ENCODE results near the gene ACAD10. TPM values are rescaled to one million over a fixed set of nuclear protein-coding genes. Genes with fewer than 3 reads are reported as not detected.

Gene ACAD10
- total RNA-seq, 1 donor from 2014 or later = 16.9 TPM

DNA sequence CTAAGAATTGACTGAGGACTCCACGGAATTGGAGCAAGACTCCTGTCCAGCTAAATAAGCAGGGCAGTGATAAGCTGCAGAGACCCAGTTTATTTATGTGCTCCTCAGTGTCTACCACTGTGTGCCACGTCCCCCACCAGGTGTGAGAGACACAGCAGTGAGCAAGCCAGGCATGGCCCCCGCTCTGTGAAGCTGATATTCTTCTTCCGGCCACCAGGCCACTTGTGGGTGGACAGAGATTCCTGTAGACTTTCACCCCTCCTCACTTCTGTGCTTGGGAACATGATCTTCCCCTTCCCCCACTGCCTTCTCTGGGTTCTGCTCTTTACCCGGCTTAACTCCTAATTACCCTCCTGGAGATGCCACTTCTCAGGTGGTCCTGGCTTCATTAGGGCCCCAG, 21.4 kb upstream of the ACAD10 start:
- H3K79me2 ChIP-seq (ENCODE audit: insufficient read depth, low read length) = peaks cover 2% of the 10 kb centered on the region
- DNase-seq (ENCODE audit: low read depth) (no peak), FAIRE-seq (no peak)
- H3K4me2 ChIP-seq (ENCODE audit: low read length) = no peak overlapping the region
- no peaks in the 10 kb centered on the region for H3K9me3 ChIP-seq (ENCODE audit: insufficient read depth, low read depth, low read length)
- no peak overlapping the region for H3K9ac ChIP-seq (ENCODE audit: low read length)
- H3K4me1 Mint-ChIP-seq (ENCODE audit: low read depth, unreplicated experiment) = peaks cover 16% of the 10 kb centered on the region
- no peaks in the 10 kb centered on the region for H3K4me1 ChIP-seq (ENCODE audit: insufficient read depth, low read length)
- H3K36me3 ChIP-seq (ENCODE audit: insufficient read depth, low read length) = peaks cover 41% of the 10 kb centered on the region
- no peak overlapping the region for H3K27ac ChIP-seq (ENCODE audit: low read depth, low read length)
- H3K27ac Mint-ChIP-seq (ENCODE audit: unreplicated experiment) = no peak overlapping the region
- H3K4me3 Mint-ChIP-seq (ENCODE audit: unreplicated experiment) = no peak overlapping the region
- no peaks in the 10 kb centered on the region for H3K27me3 Mint-ChIP-seq (ENCODE audit: low read depth, unreplicated experiment)
- H2AFZ ChIP-seq (ENCODE audit: low read depth, low read length) = no peak overlapping the region
- no peaks in the 10 kb centered on the region for H3K27me3 ChIP-seq (ENCODE audit: insufficient read depth, low read length)
- no peak for TF ChIP-seq EZH2 (IDR thresholded peaks at IDR 0.05; ENCODE audit: insufficient read depth, low read length)
- TF ChIP-seq, protein P1, sequence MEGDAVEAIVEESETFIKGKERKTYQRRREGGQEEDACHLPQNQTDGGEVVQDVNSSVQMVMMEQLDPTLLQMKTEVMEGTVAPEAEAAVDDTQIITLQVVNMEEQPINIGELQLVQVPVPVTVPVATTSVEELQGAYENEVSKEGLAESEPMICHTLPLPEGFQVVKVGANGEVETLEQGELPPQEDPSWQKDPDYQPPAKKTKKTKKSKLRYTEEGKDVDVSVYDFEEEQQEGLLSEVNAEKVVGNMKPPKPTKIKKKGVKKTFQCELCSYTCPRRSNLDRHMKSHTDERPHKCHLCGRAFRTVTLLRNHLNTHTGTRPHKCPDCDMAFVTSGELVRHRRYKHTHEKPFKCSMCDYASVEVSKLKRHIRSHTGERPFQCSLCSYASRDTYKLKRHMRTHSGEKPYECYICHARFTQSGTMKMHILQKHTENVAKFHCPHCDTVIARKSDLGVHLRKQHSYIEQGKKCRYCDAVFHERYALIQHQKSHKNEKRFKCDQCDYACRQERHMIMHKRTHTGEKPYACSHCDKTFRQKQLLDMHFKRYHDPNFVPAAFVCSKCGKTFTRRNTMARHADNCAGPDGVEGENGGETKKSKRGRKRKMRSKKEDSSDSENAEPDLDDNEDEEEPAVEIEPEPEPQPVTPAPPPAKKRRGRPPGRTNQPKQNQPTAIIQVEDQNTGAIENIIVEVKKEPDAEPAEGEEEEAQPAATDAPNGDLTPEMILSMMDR (IDR thresholded peaks at IDR 0.05; ENCODE audit: insufficient read depth, low read depth, low read length) = no peak
- H3K36me3 Mint-ChIP-seq (ENCODE audit: low read depth, unreplicated experiment) = peaks cover 9% of the 10 kb centered on the region
- peaks cover 3% of the 10 kb centered on the region for H4K20me1 ChIP-seq (ENCODE audit: insufficient read depth, low read length)
- H3K4me3 ChIP-seq (ENCODE audit: insufficient read depth, low read depth, low read length) = no peak overlapping the region
- H3K9me3 Mint-ChIP-seq (ENCODE audit: unreplicated experiment) = no peaks in the 10 kb centered on the region

DNA sequence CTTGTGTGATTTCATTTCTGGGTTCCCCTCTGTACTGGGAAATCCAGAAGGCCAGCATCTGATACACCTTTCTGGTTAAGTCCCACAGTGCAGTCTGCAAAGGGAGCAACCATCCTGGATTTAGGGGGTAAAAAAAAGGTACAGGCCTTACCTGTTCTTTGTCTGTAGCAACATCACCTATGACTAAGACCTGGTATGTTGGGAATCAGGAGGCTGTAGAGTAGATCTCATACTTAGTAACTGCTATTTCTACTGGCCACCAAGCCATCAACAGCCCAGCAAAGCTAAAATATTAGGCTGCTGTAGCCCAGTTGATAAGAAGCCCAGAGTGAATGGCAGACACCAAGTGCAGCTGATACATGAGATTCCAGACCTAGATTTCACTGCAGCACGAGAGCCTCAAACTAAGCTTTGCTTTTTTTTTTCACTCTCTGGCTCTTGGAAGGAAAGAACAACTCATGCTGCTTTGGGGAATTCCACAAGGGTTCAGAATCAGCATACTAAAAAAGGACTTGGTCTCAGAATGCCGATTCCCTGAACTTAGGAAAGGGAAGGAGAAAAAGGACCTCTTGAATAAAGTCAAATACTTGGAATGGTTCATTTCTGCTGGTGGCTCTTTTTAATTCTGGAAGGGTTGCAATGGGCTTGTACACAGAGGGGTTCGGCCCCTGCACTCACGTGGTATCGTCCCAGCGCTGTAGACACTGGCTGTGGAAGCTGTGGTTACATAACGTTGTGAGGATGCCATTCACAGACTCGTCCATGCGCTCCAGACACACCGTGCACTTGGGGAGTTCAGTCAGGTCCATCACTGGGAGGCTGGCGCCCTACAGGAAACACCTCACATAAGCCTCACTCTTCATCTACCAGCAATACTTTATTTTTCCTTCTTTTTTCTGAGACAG, 20.6 kb upstream of the ACAD10 start:
- Mint-ChIP-seq H3K36me3 (ENCODE audit: low read depth, unreplicated experiment) (peaks cover 9% of the 10 kb centered on the region), H3K4me3 (ENCODE audit: unreplicated experiment) (no peak overlapping the region), H3K4me1 (ENCODE audit: low read depth, unreplicated experiment) (peaks cover 16% of the 10 kb centered on the region), H3K27ac (ENCODE audit: unreplicated experiment) (no peak overlapping the region), H3K9me3 (ENCODE audit: unreplicated experiment) (no peaks in the 10 kb centered on the region), H3K27me3 (ENCODE audit: low read depth, unreplicated experiment) (no peaks in the 10 kb centered on the region)
- H3K27me3 ChIP-seq (ENCODE audit: insufficient read depth, low read length) = no peaks in the 10 kb centered on the region
- TF ChIP-seq, protein P1 (IDR thresholded peaks at IDR 0.05; ENCODE audit: insufficient read depth, low read depth, low read length) = no peak
- peaks cover 42% of the 10 kb centered on the region for H3K36me3 ChIP-seq (ENCODE audit: insufficient read depth, low read length)
- no peak overlapping the region for H3K27ac ChIP-seq (ENCODE audit: low read depth, low read length)
- peaks cover 3% of the 10 kb centered on the region for H4K20me1 ChIP-seq (ENCODE audit: insufficient read depth, low read length)
- H3K4me3 ChIP-seq (ENCODE audit: insufficient read depth, low read depth, low read length) = no peak overlapping the region
- H3K9ac ChIP-seq (ENCODE audit: low read length) = no peak overlapping the region
- peaks cover 2% of the 10 kb centered on the region for H3K79me2 ChIP-seq (ENCODE audit: insufficient read depth, low read length)
- H2AFZ ChIP-seq (ENCODE audit: low read depth, low read length) = no peak overlapping the region
- FAIRE-seq = no peak
- H3K4me2 ChIP-seq (ENCODE audit: low read length) = no peak overlapping the region
- H3K9me3 ChIP-seq (ENCODE audit: insufficient read depth, low read depth, low read length) = no peaks in the 10 kb centered on the region
- H3K4me1 ChIP-seq (ENCODE audit: insufficient read depth, low read length) = no peaks in the 10 kb centered on the region
- DNase-seq (ENCODE audit: low read depth) = no peak

DNA sequence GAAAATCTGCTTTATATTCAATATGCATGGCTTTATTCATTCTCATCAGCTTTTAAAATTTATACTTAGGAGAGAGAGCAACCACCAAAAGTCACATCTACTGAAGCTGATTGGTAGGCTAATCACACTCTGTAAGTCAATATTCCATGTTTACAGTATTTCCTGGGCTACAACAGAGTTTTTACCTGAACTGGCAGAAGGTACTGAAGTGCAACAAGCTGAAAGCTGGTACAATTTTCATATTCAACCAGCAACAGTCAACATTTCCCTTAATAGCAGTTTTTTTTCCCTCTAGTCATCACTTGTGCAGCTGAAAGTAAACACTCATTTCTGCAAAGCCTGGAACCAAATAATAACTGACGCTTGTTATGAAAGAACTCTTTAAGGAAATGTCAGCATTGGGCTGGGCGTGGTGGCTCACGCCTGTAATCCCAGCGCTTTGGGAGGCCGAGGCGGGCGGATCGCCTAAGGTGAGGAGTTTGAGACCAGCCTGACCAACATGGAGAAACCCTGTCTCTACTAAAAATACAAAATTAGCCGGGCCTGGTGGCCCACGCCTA, 13.0 kb upstream of the ACAD10 start:
- Mint-ChIP-seq H3K27me3 (ENCODE audit: low read depth, unreplicated experiment) (no peaks in the 10 kb centered on the region), H3K4me1 (ENCODE audit: low read depth, unreplicated experiment) (no peaks in the 10 kb centered on the region), H3K27ac (ENCODE audit: unreplicated experiment) (no peak overlapping the region), H3K9me3 (ENCODE audit: unreplicated experiment) (no peaks in the 10 kb centered on the region), H3K36me3 (ENCODE audit: low read depth, unreplicated experiment) (peaks cover 3% of the 10 kb centered on the region), H3K4me3 (ENCODE audit: unreplicated experiment) (no peak overlapping the region)
- Histone ChIP-seq H3K4me3 (ENCODE audit: insufficient read depth, low read depth, low read length) (no peak overlapping the region), H3K4me1 (ENCODE audit: insufficient read depth, low read length) (no peaks in the 10 kb centered on the region), H4K20me1 (ENCODE audit: insufficient read depth, low read length) (peaks cover 36% of the 10 kb centered on the region), H3K4me2 (ENCODE audit: low read length) (no peak overlapping the region), H3K27ac (ENCODE audit: low read depth, low read length) (no peak overlapping the region), H3K9me3 (ENCODE audit: insufficient read depth, low read depth, low read length) (no peaks in the 10 kb centered on the region), H3K79me2 (ENCODE audit: insufficient read depth, low read length) (no peaks in the 10 kb centered on the region), H3K36me3 (ENCODE audit: insufficient read depth, low read length) (peaks cover 30% of the 10 kb centered on the region), H3K9ac (ENCODE audit: low read length) (no peak overlapping the region), H3K27me3 (ENCODE audit: insufficient read depth, low read length) (no peaks in the 10 kb centered on the region), H2AFZ (ENCODE audit: low read depth, low read length) (no peak overlapping the region)
- TF ChIP-seq, protein P1 (IDR thresholded peaks at IDR 0.05; ENCODE audit: insufficient read depth, low read depth, low read length) = no peak
- no peak for TF ChIP-seq EZH2 (IDR thresholded peaks at IDR 0.05; ENCODE audit: insufficient read depth, low read length)
- DNase-seq (ENCODE audit: low read depth) = no peak
- no peak for FAIRE-seq
